Epithelial cell of esophagus (primary cell): ENCODE measurements around the gene NAB2.

ENCODE experiments used
- DNase-seq: peaks from one replicate; pipeline ENCODE4 v3.0.0; 2010; ENCODE audit warnings: low read depth
- H3K4me3 ChIP-seq: 2 replicates; pipeline ENCODE4 v1.5.1; 2011; ENCODE audit warnings: mild to moderate bottlenecking, low read length, control low read depth
- CTCF ChIP-seq: IDR thresholded peaks from 2 replicates; pipeline ENCODE4 v1.5.1; 2011; ENCODE audit warnings: low read depth, mild to moderate bottlenecking, low read length, control low read depth, inconsistent platforms; ENCODE audit not compliant: insufficient read depth; ENCODE audit errors: missing control alignments

Gene NAB2

GRCh38 chr12:57096099-57096572 lies 7.2 kb downstream of the NAB2 start:
- H3K4me3 ChIP-seq = no peak overlapping the region
- TF ChIP-seq CTCF = no peak
- DNase-seq = peak; percentile 99

- TF ChIP-seq CTCF = no peak
- no peak for DNase-seq
- H3K4me3 ChIP-seq = no peak overlapping the region
Observed at GRCh38 chr12:57096748-57097553, 8.0 kb downstream of the NAB2 start.

GRCh38 chr12:57097554-57097835 lies 8.6 kb downstream of the NAB2 start:
- no peak for TF ChIP-seq CTCF
- DNase-seq = no peak

GRCh38 chr12:57098546-57098945 lies 9.6 kb downstream of the NAB2 start:
- DNase-seq = peak; percentile 27
- TF ChIP-seq CTCF = no peak
- H3K4me3 ChIP-seq = no peak overlapping the region

More at GRCh38 chr12:57097554-57097835, 8.6 kb downstream of the NAB2 start:
- no peak overlapping the region for H3K4me3 ChIP-seq

GRCh38 chr12:57099047-57099714 lies 10.3 kb downstream of the NAB2 start:
- no peak for TF ChIP-seq CTCF
- no peak overlapping the region for H3K4me3 ChIP-seq

GRCh38 chr12:57099766-57100165 lies 10.9 kb downstream of the NAB2 start:
- no peak for DNase-seq
- no peak for TF ChIP-seq CTCF
- H3K4me3 ChIP-seq = no peak overlapping the region

More at GRCh38 chr12:57099047-57099714, 10.3 kb downstream of the NAB2 start:
- peak; percentile 27 for DNase-seq
